ENCODE results near the gene SLC25A23. TPM values are rescaled to one million over a fixed set of nuclear protein-coding genes. Genes with fewer than 3 reads are reported as not detected.

Gene SLC25A23
- total and polyA plus RNA-seq, 9 of the 15 experiments (the other 6 are each of a cell fraction or from before 2014, with no cell fraction given), result 6.1 to 72.0 (median 26.6) TPM

DNA sequence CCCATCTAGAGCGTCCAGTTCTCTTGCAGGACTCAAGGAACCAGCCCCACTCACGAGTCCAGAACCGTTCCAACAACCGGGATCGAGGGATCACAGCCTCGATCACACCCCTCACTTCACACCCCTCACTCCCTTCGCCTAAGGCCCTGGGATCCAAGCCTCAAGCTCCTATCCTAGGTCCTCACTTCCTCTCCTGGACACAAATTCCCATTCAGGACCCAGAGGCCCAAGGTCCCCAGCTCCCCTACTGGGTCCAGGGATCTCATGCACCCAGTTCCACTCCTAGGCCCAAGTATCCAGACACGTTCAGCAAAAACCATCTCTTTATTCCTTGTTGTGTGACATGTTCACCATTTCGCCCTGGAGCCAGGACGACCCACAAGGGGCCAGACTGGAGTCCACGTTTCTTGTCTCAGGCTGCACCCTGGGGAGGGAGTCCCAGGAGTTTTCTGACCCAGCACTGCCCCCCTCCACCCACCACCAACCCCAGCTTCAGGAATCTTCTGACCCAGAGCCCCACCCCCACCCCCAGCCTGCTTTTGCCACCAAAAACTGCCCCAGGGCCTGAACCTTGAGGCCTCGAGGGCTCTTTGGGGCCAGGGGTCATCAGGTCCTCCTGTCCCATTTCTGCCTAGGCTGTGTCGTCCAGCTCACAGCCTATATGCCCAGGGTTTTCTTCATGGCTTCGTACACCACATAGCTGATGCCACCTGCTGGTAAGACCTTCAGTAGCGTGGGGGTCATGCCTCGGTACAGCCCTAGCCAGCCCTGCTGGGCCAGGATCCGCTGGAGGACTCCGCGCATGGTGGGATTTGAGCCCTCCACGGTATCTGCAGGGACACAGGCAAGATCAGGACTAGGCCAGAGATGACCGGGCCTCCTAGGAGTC lies 33.6 kb downstream of the SLC25A23 start (continued):
- TF ChIP-seq ZNF407 (IDR thresholded peaks at IDR 0.05; ENCODE audit: low read depth), result no peak
- TF ChIP-seq, protein P1, sequence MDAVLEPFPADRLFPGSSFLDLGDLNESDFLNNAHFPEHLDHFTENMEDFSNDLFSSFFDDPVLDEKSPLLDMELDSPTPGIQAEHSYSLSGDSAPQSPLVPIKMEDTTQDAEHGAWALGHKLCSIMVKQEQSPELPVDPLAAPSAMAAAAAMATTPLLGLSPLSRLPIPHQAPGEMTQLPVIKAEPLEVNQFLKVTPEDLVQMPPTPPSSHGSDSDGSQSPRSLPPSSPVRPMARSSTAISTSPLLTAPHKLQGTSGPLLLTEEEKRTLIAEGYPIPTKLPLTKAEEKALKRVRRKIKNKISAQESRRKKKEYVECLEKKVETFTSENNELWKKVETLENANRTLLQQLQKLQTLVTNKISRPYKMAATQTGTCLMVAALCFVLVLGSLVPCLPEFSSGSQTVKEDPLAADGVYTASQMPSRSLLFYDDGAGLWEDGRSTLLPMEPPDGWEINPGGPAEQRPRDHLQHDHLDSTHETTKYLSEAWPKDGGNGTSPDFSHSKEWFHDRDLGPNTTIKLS (IDR thresholded peaks at IDR 0.05; ENCODE audit: borderline replicate concordance, low read depth), result peak; percentile 32; the same call in 1 of the 2 replicates
- TF ChIP-seq, protein P2, sequence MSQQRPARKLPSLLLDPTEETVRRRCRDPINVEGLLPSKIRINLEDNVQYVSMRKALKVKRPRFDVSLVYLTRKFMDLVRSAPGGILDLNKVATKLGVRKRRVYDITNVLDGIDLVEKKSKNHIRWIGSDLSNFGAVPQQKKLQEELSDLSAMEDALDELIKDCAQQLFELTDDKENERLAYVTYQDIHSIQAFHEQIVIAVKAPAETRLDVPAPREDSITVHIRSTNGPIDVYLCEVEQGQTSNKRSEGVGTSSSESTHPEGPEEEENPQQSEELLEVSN (IDR thresholded peaks at IDR 0.05; ENCODE audit: borderline replicate concordance in 1 of 2, extremely low read depth in 1 of 2, insufficient read depth in 1 of 2, insufficient read length in 1 of 2, low read depth in 1 of 2, low read length in 1 of 2, poor library complexity in 1 of 2, severe bottlenecking in 1 of 2), result peak; percentile 6 to 75
- TF ChIP-seq, protein P3, sequence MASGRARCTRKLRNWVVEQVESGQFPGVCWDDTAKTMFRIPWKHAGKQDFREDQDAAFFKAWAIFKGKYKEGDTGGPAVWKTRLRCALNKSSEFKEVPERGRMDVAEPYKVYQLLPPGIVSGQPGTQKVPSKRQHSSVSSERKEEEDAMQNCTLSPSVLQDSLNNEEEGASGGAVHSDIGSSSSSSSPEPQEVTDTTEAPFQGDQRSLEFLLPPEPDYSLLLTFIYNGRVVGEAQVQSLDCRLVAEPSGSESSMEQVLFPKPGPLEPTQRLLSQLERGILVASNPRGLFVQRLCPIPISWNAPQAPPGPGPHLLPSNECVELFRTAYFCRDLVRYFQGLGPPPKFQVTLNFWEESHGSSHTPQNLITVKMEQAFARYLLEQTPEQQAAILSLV (tag; IDR thresholded peaks at IDR 0.05), result no peak; the same call in 1 of the 2 replicates
- 0 out of 2 replicates have a peak, but pooled peaks have one; percentile 1 for TF ChIP-seq HDAC8 (tag; IDR thresholded peaks at IDR 0.05)
- no peak for TF ChIP-seq NR2C2 (CRISPR knock-in tag; IDR thresholded peaks at IDR 0.05)
- peak; percentile 67 for TF ChIP-seq NR2C2 (tag; IDR thresholded peaks at IDR 0.05)
- TF ChIP-seq, protein P4, sequence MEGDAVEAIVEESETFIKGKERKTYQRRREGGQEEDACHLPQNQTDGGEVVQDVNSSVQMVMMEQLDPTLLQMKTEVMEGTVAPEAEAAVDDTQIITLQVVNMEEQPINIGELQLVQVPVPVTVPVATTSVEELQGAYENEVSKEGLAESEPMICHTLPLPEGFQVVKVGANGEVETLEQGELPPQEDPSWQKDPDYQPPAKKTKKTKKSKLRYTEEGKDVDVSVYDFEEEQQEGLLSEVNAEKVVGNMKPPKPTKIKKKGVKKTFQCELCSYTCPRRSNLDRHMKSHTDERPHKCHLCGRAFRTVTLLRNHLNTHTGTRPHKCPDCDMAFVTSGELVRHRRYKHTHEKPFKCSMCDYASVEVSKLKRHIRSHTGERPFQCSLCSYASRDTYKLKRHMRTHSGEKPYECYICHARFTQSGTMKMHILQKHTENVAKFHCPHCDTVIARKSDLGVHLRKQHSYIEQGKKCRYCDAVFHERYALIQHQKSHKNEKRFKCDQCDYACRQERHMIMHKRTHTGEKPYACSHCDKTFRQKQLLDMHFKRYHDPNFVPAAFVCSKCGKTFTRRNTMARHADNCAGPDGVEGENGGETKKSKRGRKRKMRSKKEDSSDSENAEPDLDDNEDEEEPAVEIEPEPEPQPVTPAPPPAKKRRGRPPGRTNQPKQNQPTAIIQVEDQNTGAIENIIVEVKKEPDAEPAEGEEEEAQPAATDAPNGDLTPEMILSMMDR (IDR thresholded peaks at IDR 0.05 in 2 of 3, conservative IDR thresholded peaks at IDR 0.05 in 1 of 3; ENCODE audit: insufficient read depth in 2 of 3, low read depth in 1 of 3, low read length in 3 of 3), result peak; percentile 30 to 53 (median 45)
- TF ChIP-seq ARNT (IDR thresholded peaks at IDR 0.05), result no peak
- no peak for TF ChIP-seq ZNF24 (IDR thresholded peaks at IDR 0.05)
- TF ChIP-seq HDAC3 (IDR thresholded peaks at IDR 0.05; ENCODE audit: borderline replicate concordance, partially characterized antibody), result no peak

Measured in K562 (cell line).